Neural cell (in vitro differentiated cells): ENCODE data around the gene RBM15. TPM values are rescaled to one million over a fixed set of nuclear protein-coding genes. Genes with fewer than 3 reads are reported as not detected.

Experiments
- H2AFZ ChIP-seq: fragments of 200-600, 300-800 bp; sonication (generic), shearing (Covaris generic); 2 replicates; pipeline ENCODE4 v1.6.0; 2014; ENCODE audit warnings: low read depth, mild to moderate bottlenecking, antibody characterized with exemption, low read length, moderate library complexity
- H3F3A ChIP-seq: fragments of 200-600 bp; shearing (Covaris generic); 2 replicates; pipeline ENCODE4 v1.6.1; 2016; ENCODE audit warnings: mild to moderate bottlenecking, moderate library complexity, mixed read lengths, antibody characterized with exemption, low read length; ENCODE audit not compliant: insufficient read depth, poor library complexity, severe bottlenecking
- H3K27ac ChIP-seq: fragments of 200-600, 300-800 bp; sonication (generic), shearing (Covaris generic); 2 replicates; pipeline ENCODE4 v1.5.1; 2014; ENCODE audit warnings: mild to moderate bottlenecking, low read length, moderate library complexity
- H3K27me3 ChIP-seq: fragments of 300-800, 200-600 bp; sonication (generic), shearing (Covaris generic); 2 replicates; pipeline ENCODE4 v1.6.0; 2014; ENCODE audit warnings: mild to moderate bottlenecking, low read depth, low read length, moderate library complexity; ENCODE audit not compliant: insufficient read depth
- H3K36me3 ChIP-seq: fragments of 300-800, 200-600 bp; sonication (generic), shearing (Covaris generic); 2 replicates; pipeline ENCODE4 v1.5.1; 2014; ENCODE audit warnings: mild to moderate bottlenecking, antibody characterized with exemption, low read length, moderate library complexity; ENCODE audit not compliant: insufficient read depth
- H3K4me2 ChIP-seq: fragments of 300-800, 200-600 bp; sonication (generic), shearing (Covaris generic); 2 replicates; pipeline ENCODE4 v1.6.0; 2014; ENCODE audit warnings: mild to moderate bottlenecking, low read length
- H3K4me3 ChIP-seq: fragments of 300-800, 200-600 bp; sonication (generic), shearing (Covaris generic); 2 replicates; pipeline ENCODE4 v1.5.1; 2014; ENCODE audit warnings: mild to moderate bottlenecking, low read length, moderate library complexity
- H3K79me2 ChIP-seq: fragments of 200-600 bp; shearing (Covaris generic); replicated peaks from 2 replicates; pipeline ENCODE4 v1.6.0; 2014; ENCODE audit warnings: mild to moderate bottlenecking, low read length, moderate library complexity; ENCODE audit not compliant: insufficient read depth
- H3K9ac ChIP-seq: fragments of 300-800, 200-600 bp; sonication (generic), shearing (Covaris generic); 2 replicates; pipeline ENCODE4 v1.6.1; 2016; ENCODE audit warnings: mild to moderate bottlenecking, low read length, mixed read lengths
- H3K9me2 ChIP-seq: fragments of 200-600 bp; shearing (Covaris generic); 2 replicates; pipeline ENCODE4 v1.6.1; 2016; ENCODE audit warnings: mild to moderate bottlenecking, low read length, mixed read lengths; ENCODE audit not compliant: insufficient read depth
- H3K9me3 ChIP-seq: fragments of 200-600, 300-800 bp; sonication (generic), shearing (Covaris generic); 2 replicates; pipeline ENCODE4 v1.6.1; 2016; ENCODE audit warnings: mild to moderate bottlenecking, mixed run types, low read length, moderate library complexity, mixed read lengths
- H4K20me1 ChIP-seq: fragments of 200-600 bp; shearing (Covaris generic); 2 replicates; pipeline ENCODE4 v1.6.1; 2016; ENCODE audit warnings: mild to moderate bottlenecking, mixed run types; ENCODE audit not compliant: insufficient read depth
- CTCF ChIP-seq: fragments of 450-650 bp; IDR thresholded peaks from 2 replicates; pipeline ENCODE4 v1.5.1; 2014; ENCODE audit warnings: antibody characterized with exemption, mild to moderate bottlenecking, moderate library complexity; ENCODE audit not compliant: poor library complexity, severe bottlenecking
- EP300 ChIP-seq: fragments of 450-650 bp; conservative IDR thresholded peaks from 2 replicates; pipeline ENCODE4 v1.6.1; 2014; ENCODE audit warnings: antibody characterized with exemption, mild to moderate bottlenecking, moderate library complexity; ENCODE audit not compliant: poor library complexity, severe bottlenecking
- EZH2 ChIP-seq: fragments of 200-600, 300-800 bp; shearing (Covaris generic), sonication (generic); IDR thresholded peaks from 2 replicates; pipeline ENCODE4 v1.6.1; 2014; ENCODE audit warnings: antibody characterized with exemption, low read length, borderline replicate concordance, mild to moderate bottlenecking; ENCODE audit not compliant: insufficient read depth, poor library complexity, severe bottlenecking
- MXI1 ChIP-seq: fragments of 450-650 bp; conservative IDR thresholded peaks from 2 replicates; pipeline ENCODE4 v1.6.1; 2014; ENCODE audit warnings: antibody characterized with exemption, mild to moderate bottlenecking; ENCODE audit not compliant: poor library complexity, severe bottlenecking
- POLR2AphosphoS5 ChIP-seq: IDR thresholded peaks from 2 replicates; pipeline ENCODE4 v1.6.1; 2012
- RAD21 ChIP-seq: fragments of 450-650 bp; conservative IDR thresholded peaks from 2 replicates; pipeline ENCODE4 v1.6.1; 2014; ENCODE audit warnings: antibody characterized with exemption, mild to moderate bottlenecking, moderate library complexity
- REST ChIP-seq: IDR thresholded peaks from 2 replicates; pipeline ENCODE4 v1.6.1; 2012; ENCODE audit warnings: borderline replicate concordance
- SMC3 ChIP-seq: fragments of 450-650 bp; conservative IDR thresholded peaks from 2 replicates; pipeline ENCODE4 v1.6.1; 2014; ENCODE audit warnings: antibody characterized with exemption, mild to moderate bottlenecking, moderate library complexity; ENCODE audit not compliant: poor library complexity
- TAF1 ChIP-seq: IDR thresholded peaks from 2 replicates; pipeline ENCODE4 v1.6.1; 2012; ENCODE audit warnings: low read depth
- polyA minus RNA-seq: library from RNA; depleted of rRNA, polyadenylated mRNA; stranded (reverse); fragments of >200 nt; gene quantifications from 2 replicates; pipeline ENCODE4 v1.2.3, GENCODE V29; 2014
- polyA plus RNA-seq: library from polyadenylated mRNA; depleted of rRNA; stranded (reverse); fragments of >200 nt; gene quantifications from 2 replicates; pipeline ENCODE4 v1.2.3, GENCODE V29; 2014

Gene RBM15
- polyA plus RNA-seq (8.1 and 9.0 TPM in 2 replicates), polyA minus RNA-seq (74.3 and 78.1 TPM in 2 replicates)

GRCh38 chr1:110338886-110339406 is at the start of gene RBM15:
RBM15 (plus strand) TSS chr1:110339377; CDS start chr1:110339406, 29 bp downstream.
- Histone ChIP-seq H3K4me2 (peak within 1 kb of the TSS; percentile 91), H3K36me3 (peaks cover 3% of the 10 kb centered on the region), H3K9ac (peak within 1 kb of the TSS; percentile 80), H3K9me2 (no peaks in the 10 kb centered on the region), H3K4me3 (peak within 1 kb of the TSS; percentile 79), H3F3A (no peaks in the 10 kb centered on the region), H3K79me2 (peaks cover 40% of the 10 kb centered on the region), H3K27me3 (no peaks in the 10 kb centered on the region), H3K9me3 (no peaks in the 10 kb centered on the region), H3K27ac (peak within 1 kb of the TSS; percentile 90), H4K20me1 (peaks cover 4% of the 10 kb centered on the region), H2AFZ (peak within 1 kb of the TSS; percentile 81)
- no peak for TF ChIP-seq POLR2AphosphoS5
- no peak for TF ChIP-seq RAD21
- TF ChIP-seq REST, result no peak
- no peak for TF ChIP-seq SMC3
- TF ChIP-seq TAF1, result no peak
- TF ChIP-seq MXI1, result no peak
- TF ChIP-seq EP300, result no peak
- no peak for TF ChIP-seq EZH2
- no peak for TF ChIP-seq CTCF

- Histone ChIP-seq H3K9me3 (no peaks in the 10 kb centered on the region), H3F3A (no peaks in the 10 kb centered on the region), H4K20me1 (no peaks in the 10 kb centered on the region), H3K4me3 (peak overlapping the region; percentile 45), H2AFZ (no peak overlapping the region), H3K36me3 (no peaks in the 10 kb centered on the region), H3K9me2 (no peaks in the 10 kb centered on the region), H3K27ac (peak overlapping the region; percentile 73), H3K4me2 (no peak overlapping the region), H3K27me3 (no peaks in the 10 kb centered on the region), H3K9ac (no peak overlapping the region), H3K79me2 (no peaks in the 10 kb centered on the region)
- TF ChIP-seq MXI1, result no peak
- no peak for TF ChIP-seq SMC3
Measured at GRCh38 chr1:110291241-110292030, 47.7 kb upstream of the RBM15 start.
